ENCODE measurements around the gene ANKRD63. TPM values are rescaled to one million over a fixed set of nuclear protein-coding genes. Genes with fewer than 3 reads are reported as not detected.

The ANKRD63 gene
- total RNA-seq, 1 donor from 2014 or later = not detected

- H3K27ac ChIP-seq = no peak overlapping the region
These were observed 47.5 kb downstream of the ANKRD63 start for GRCh38 chr15:40235201-40235885.

GRCh38 chr15:40234783-40235182, 48.1 kb downstream of the ANKRD63 start:
- H3K79me2 ChIP-seq (ENCODE audit: low read depth) = no peaks in the 10 kb centered on the region

More at GRCh38 chr15:40235201-40235885, 47.5 kb downstream of the ANKRD63 start:
- peaks cover 27% of the 10 kb centered on the region for H3K27me3 ChIP-seq
- H3K27ac Mint-ChIP-seq = no peak overlapping the region
- no peaks in the 10 kb centered on the region for H3K9me3 Mint-ChIP-seq
- no peak for DNase-seq (ENCODE audit: low spot score)
- H3F3A ChIP-seq (ENCODE audit: low read depth) = peaks cover 7% of the 10 kb centered on the region
- H3K79me2 ChIP-seq (ENCODE audit: low read depth) = no peaks in the 10 kb centered on the region
- H3K4me1 ChIP-seq = peaks cover 4% of the 10 kb centered on the region
- TF ChIP-seq EZH2phosphoT487 (IDR thresholded peaks at IDR 0.05) (no peak), CTCF (IDR thresholded peaks at IDR 0.05) (no peak), EZH2 (IDR thresholded peaks at IDR 0.05) (no peak)
- peaks cover 5% of the 10 kb centered on the region for H3K36me3 Mint-ChIP-seq
- peaks cover 17% of the 10 kb centered on the region for H3K4me1 Mint-ChIP-seq
- H4K20me1 ChIP-seq (ENCODE audit: low read depth) = no peaks in the 10 kb centered on the region
- H3K36me3 ChIP-seq = no peaks in the 10 kb centered on the region
- H3K4me2 ChIP-seq = no peak overlapping the region
- H3K4me3 ChIP-seq = no peak overlapping the region
- H3K9ac ChIP-seq = no peak overlapping the region
- no peak overlapping the region for H2AFZ ChIP-seq (replicated peaks)
- H3K9me3 ChIP-seq (ENCODE audit: low read depth) = no peaks in the 10 kb centered on the region
- peaks cover 8% of the 10 kb centered on the region for H3K27me3 Mint-ChIP-seq (ENCODE audit: insufficient read depth, low read depth)
- H3K4me3 Mint-ChIP-seq = no peak overlapping the region

GRCh38 chr15:40233727-40234577, 48.9 kb downstream of the ANKRD63 start:
- no peak overlapping the region for H3K27ac Mint-ChIP-seq
- Histone ChIP-seq H3K9ac (no peak overlapping the region), H3K4me3 (no peak overlapping the region), H3F3A (ENCODE audit: low read depth) (peaks cover 7% of the 10 kb centered on the region), H3K79me2 (ENCODE audit: low read depth) (no peaks in the 10 kb centered on the region), H3K36me3 (no peaks in the 10 kb centered on the region), H4K20me1 (ENCODE audit: low read depth) (no peaks in the 10 kb centered on the region), H3K9me3 (ENCODE audit: low read depth) (no peaks in the 10 kb centered on the region), H3K4me2 (no peak overlapping the region), H3K4me1 (peaks cover 4% of the 10 kb centered on the region), H3K27me3 (peaks cover 17% of the 10 kb centered on the region), H2AFZ (replicated peaks) (no peak overlapping the region), H3K27ac (no peak overlapping the region)
- no peak overlapping the region for H3K4me3 Mint-ChIP-seq
- TF ChIP-seq EZH2phosphoT487 (IDR thresholded peaks at IDR 0.05) = no peak
- TF ChIP-seq CTCF (IDR thresholded peaks at IDR 0.05) = no peak
- no peak for TF ChIP-seq EZH2 (IDR thresholded peaks at IDR 0.05)
- H3K27me3 Mint-ChIP-seq (ENCODE audit: insufficient read depth, low read depth) = peaks cover 3% of the 10 kb centered on the region
- peaks cover 12% of the 10 kb centered on the region for H3K4me1 Mint-ChIP-seq
- H3K36me3 Mint-ChIP-seq = peaks cover 5% of the 10 kb centered on the region
- no peaks in the 10 kb centered on the region for H3K9me3 Mint-ChIP-seq
- DNase-seq (ENCODE audit: low spot score) = no peak

More at GRCh38 chr15:40234783-40235182, 48.1 kb downstream of the ANKRD63 start:
- Mint-ChIP-seq H3K36me3 (peaks cover 5% of the 10 kb centered on the region), H3K4me3 (no peak overlapping the region), H3K9me3 (no peaks in the 10 kb centered on the region), H3K27ac (no peak overlapping the region), H3K4me1 (peaks cover 17% of the 10 kb centered on the region), H3K27me3 (ENCODE audit: insufficient read depth, low read depth) (peaks cover 8% of the 10 kb centered on the region)
- H3K9me3 ChIP-seq (ENCODE audit: low read depth) = no peaks in the 10 kb centered on the region
- H2AFZ ChIP-seq (replicated peaks) = no peak overlapping the region
- peaks cover 25% of the 10 kb centered on the region for H3K27me3 ChIP-seq
- no peak overlapping the region for H3K27ac ChIP-seq
- H4K20me1 ChIP-seq (ENCODE audit: low read depth) = no peaks in the 10 kb centered on the region
- H3F3A ChIP-seq (ENCODE audit: low read depth) = peaks cover 7% of the 10 kb centered on the region
- peaks cover 4% of the 10 kb centered on the region for H3K4me1 ChIP-seq
- TF ChIP-seq EZH2 (IDR thresholded peaks at IDR 0.05) = no peak
- no peak for TF ChIP-seq EZH2phosphoT487 (IDR thresholded peaks at IDR 0.05)
- no peak for TF ChIP-seq CTCF (IDR thresholded peaks at IDR 0.05)
- no peaks in the 10 kb centered on the region for H3K36me3 ChIP-seq
- DNase-seq (ENCODE audit: low spot score) = no peak
- H3K4me3 ChIP-seq = no peak overlapping the region
- no peak overlapping the region for H3K4me2 ChIP-seq
- no peak overlapping the region for H3K9ac ChIP-seq
